Measurements from ENCODE around the gene TMEM270. TPM values are rescaled to one million over a fixed set of nuclear protein-coding genes. Genes with fewer than 3 reads are reported as not detected.

Gene TMEM270
- total RNA-seq, 1 donor from 2014 or later = not detected

- DNase-seq (no peak), ATAC-seq (no peak)
- Histone ChIP-seq H3K27ac (no peak overlapping the region), H3K36me3 (no peaks in the 10 kb centered on the region), H3K4me3 (no peak overlapping the region), H3K9me3 (no peaks in the 10 kb centered on the region), H3K27me3 (peaks cover 5% of the 10 kb centered on the region), H3K4me1 (peaks cover 19% of the 10 kb centered on the region)
- intact Hi-C loops (cut with DNase I) = no loop called here
- no peak for TF ChIP-seq CTCF (IDR thresholded peaks at IDR 0.05)
These were observed 30.4 kb downstream of the TMEM270 start for GRCh38 chr7:73891178-73891885.

- intact Hi-C loops (cut with DNase I) = no loop called here
- peaks cover 1% of the 10 kb centered on the region for H3K27me3 ChIP-seq
- H3K4me1 ChIP-seq = peaks cover 15% of the 10 kb centered on the region
- no peak overlapping the region for H3K4me3 ChIP-seq
- no peaks in the 10 kb centered on the region for H3K9me3 ChIP-seq
- H3K36me3 ChIP-seq = no peaks in the 10 kb centered on the region
- DNase-seq (no peak), ATAC-seq (no peak)
- H3K27ac ChIP-seq = peak overlapping the region; percentile 60
- TF ChIP-seq CTCF (IDR thresholded peaks at IDR 0.05) = no peak
These were observed 31.3 kb downstream of the TMEM270 start for GRCh38 chr7:73892003-73892999.

GRCh38 chr7:73893342-73894101 lies 32.6 kb downstream of the TMEM270 start:
- Histone ChIP-seq H3K4me1 (peaks cover 15% of the 10 kb centered on the region), H3K27me3 (no peaks in the 10 kb centered on the region), H3K36me3 (no peaks in the 10 kb centered on the region), H3K27ac (peak overlapping the region; percentile 68), H3K4me3 (no peak overlapping the region), H3K9me3 (no peaks in the 10 kb centered on the region)
- no peak for TF ChIP-seq CTCF (IDR thresholded peaks at IDR 0.05)
- DNase-seq (no peak), ATAC-seq (peak; percentile 54)
- intact Hi-C loops (cut with DNase I) = no loop called here

- Histone ChIP-seq H3K4me1 (peaks cover 15% of the 10 kb centered on the region), H3K27me3 (no peaks in the 10 kb centered on the region), H3K27ac (peak overlapping the region; percentile 68), H3K9me3 (no peaks in the 10 kb centered on the region), H3K4me3 (no peak overlapping the region), H3K36me3 (no peaks in the 10 kb centered on the region)
- no peak for DNase-seq
- no peak for TF ChIP-seq CTCF (IDR thresholded peaks at IDR 0.05)
- ATAC-seq = no peak
- intact Hi-C loops (cut with DNase I) = no loop called here
These were observed 33.2 kb downstream of the TMEM270 start for GRCh38 chr7:73894166-73894565.

- no peak for TF ChIP-seq CTCF (IDR thresholded peaks at IDR 0.05)
- Histone ChIP-seq H3K36me3 (no peaks in the 10 kb centered on the region), H3K4me3 (no peak overlapping the region), H3K27ac (peak overlapping the region; percentile 68), H3K9me3 (no peaks in the 10 kb centered on the region), H3K4me1 (peaks cover 15% of the 10 kb centered on the region), H3K27me3 (no peaks in the 10 kb centered on the region)
- ATAC-seq (peak; percentile 69), DNase-seq (peak; percentile 77)
- intact Hi-C loops (cut with DNase I) = no loop called here
These were observed 34.0 kb downstream of the TMEM270 start for GRCh38 chr7:73894733-73895551.
